K562 (cell line): ENCODE results near the gene PURA. TPM values are rescaled to one million over a fixed set of nuclear protein-coding genes. Genes with fewer than 3 reads are reported as not detected.

ENCODE experiments used
- CEBPB ChIP-seq: fragments of 450-650 bp; IDR thresholded peaks from 2 replicates; pipeline ENCODE4 v1.6.1; 2016; ENCODE audit warnings: missing genetic modification characterization, missing compliant biosample characterization
- ETS2 ChIP-seq: IDR thresholded peaks from 2 replicates; pipeline ENCODE4 v1.6.1; 2016; ENCODE audit warnings: borderline replicate concordance, missing genetic modification characterization, mild to moderate bottlenecking, moderate library complexity, missing compliant biosample characterization; ENCODE audit not compliant: poor library complexity, severe bottlenecking
- FOXA3 ChIP-seq, 2 experiments: fragments of 450-650 bp in 1 of 2; sonication (generic) in 1 of 2; formaldehyde crosslinking; IDR thresholded peaks in 1 of 2; conservative IDR thresholded peaks in 1 of 2; 2 replicates each; pipeline versions ENCODE4 v1.4.0 to v1.8.0; 2020 to 2022; ENCODE audit warnings: mild to moderate bottlenecking in 2 of 2, missing genetic modification reagents in 1 of 2
- MYNN ChIP-seq, 2 experiments: sonication (generic); formaldehyde crosslinking in 1 of 2; IDR thresholded peaks; 2 replicates each; pipeline versions ENCODE4 v1.5.0 to v1.6.1; 2016 to 2020; ENCODE audit warnings: antibody characterized with exemption in 1 of 2, missing genetic modification reagents in 1 of 2
- NCOA2 ChIP-seq, 2 experiments: fragments of 450-650 bp; IDR thresholded peaks; 2 replicates each; pipeline ENCODE4 v1.6.1; 2018; ENCODE audit warnings: mild to moderate bottlenecking in 2 of 2, moderate library complexity in 1 of 2; ENCODE audit not compliant: partially characterized antibody in 2 of 2
- PKNOX1 ChIP-seq: fragments of 450-650 bp; IDR thresholded peaks from 2 replicates; pipeline ENCODE4 v1.6.1; 2016
- SNRNP70 ChIP-seq: fragments of 200-400 bp; formaldehyde crosslinking; optimal IDR thresholded peaks from 2 replicates; pipeline ENCODE3; 2017; ENCODE audit warnings: low read depth, low read length
- SP1 ChIP-seq: sonication (generic); formaldehyde crosslinking; IDR thresholded peaks from 2 replicates; pipeline ENCODE4 v1.8.1; 2022; ENCODE audit warnings: mild to moderate bottlenecking, missing genetic modification reagents
- SRF ChIP-seq, 2 experiments: fragments of 250-450, 450-650 bp in 1 of 2; sonication (Bioruptor Pico) in 1 of 2; sonication (generic) in 1 of 2; formaldehyde crosslinking; IDR thresholded peaks; 2 replicates each; pipeline versions ENCODE4 v1.5.0 to v1.5.1; 2020 to 2022; ENCODE audit warnings: mild to moderate bottlenecking in 1 of 2, missing genetic modification reagents in 1 of 2
- TBL1XR1 ChIP-seq, 2 experiments: IDR thresholded peaks; 2 replicates each; pipeline ENCODE4 v1.6.1; 2012; ENCODE audit warnings: improper control_type of control experiment in 2 of 2, low read length in 2 of 2, mild to moderate bottlenecking in 1 of 2
- TRIM28 ChIP-seq: fragments of 450-650 bp; IDR thresholded peaks from 2 replicates; pipeline ENCODE4 v1.6.1; 2017
- ZNF407 ChIP-seq: fragments of 450-650 bp; IDR thresholded peaks from 2 replicates; pipeline ENCODE4 v1.6.1; 2016; ENCODE audit warnings: low read depth
- ZNF511 ChIP-seq: sonication (generic); formaldehyde crosslinking; IDR thresholded peaks from 2 replicates; pipeline ENCODE4 v1.8.0; 2022; ENCODE audit warnings: mild to moderate bottlenecking, missing genetic modification reagents
- polyA plus RNA-seq, 8 experiments: library from polyadenylated mRNA; depleted of rRNA in 4 of 8; stranded (reverse) in 5 of 8; unstranded in 3 of 8; fragments of >200 nt; fragmentation: Nextera tagmentation in 2 of 8; fragmentation: Illumina TruSeq in 1 of 8; extraction: Ambion mirVana in 2 of 8; extraction: Trizol in 1 of 8; gene quantifications; 2 replicates each; pipeline versions ENCODE4 v1.2.1 to v1.2.3, GENCODE V29; 2011 to 2014; ENCODE audit warnings: inconsistent platforms in 1 of 8, missing spikeins in 1 of 8
- total RNA-seq, 7 experiments: library from RNA; depleted of rRNA in 6 of 7; stranded (reverse); fragments of >200 nt in 6 of 7; fragmentation: Illumina TruSeq in 2 of 7; extraction: Trizol in 2 of 7; gene quantifications; 2 replicates each; pipeline versions ENCODE4 v1.2.1 to v1.2.3, GENCODE V29; 2011 to 2021; ENCODE audit warnings: low replicate concordance in 1 of 7
- TF ChIP-seq, protein P1 (sequence below): fragments of 450-650 bp; IDR thresholded peaks from 2 replicates; pipeline ENCODE4 v1.6.1; 2014; ENCODE audit warnings: low read depth, mild to moderate bottlenecking, moderate library complexity, borderline replicate concordance

The PURA gene
- total and polyA plus RNA-seq, 9 of the 15 experiments (the other 6 are each of a cell fraction or from before 2014, with no cell fraction given): 3.2 to 11.1 (median 5.4) TPM

DNA sequence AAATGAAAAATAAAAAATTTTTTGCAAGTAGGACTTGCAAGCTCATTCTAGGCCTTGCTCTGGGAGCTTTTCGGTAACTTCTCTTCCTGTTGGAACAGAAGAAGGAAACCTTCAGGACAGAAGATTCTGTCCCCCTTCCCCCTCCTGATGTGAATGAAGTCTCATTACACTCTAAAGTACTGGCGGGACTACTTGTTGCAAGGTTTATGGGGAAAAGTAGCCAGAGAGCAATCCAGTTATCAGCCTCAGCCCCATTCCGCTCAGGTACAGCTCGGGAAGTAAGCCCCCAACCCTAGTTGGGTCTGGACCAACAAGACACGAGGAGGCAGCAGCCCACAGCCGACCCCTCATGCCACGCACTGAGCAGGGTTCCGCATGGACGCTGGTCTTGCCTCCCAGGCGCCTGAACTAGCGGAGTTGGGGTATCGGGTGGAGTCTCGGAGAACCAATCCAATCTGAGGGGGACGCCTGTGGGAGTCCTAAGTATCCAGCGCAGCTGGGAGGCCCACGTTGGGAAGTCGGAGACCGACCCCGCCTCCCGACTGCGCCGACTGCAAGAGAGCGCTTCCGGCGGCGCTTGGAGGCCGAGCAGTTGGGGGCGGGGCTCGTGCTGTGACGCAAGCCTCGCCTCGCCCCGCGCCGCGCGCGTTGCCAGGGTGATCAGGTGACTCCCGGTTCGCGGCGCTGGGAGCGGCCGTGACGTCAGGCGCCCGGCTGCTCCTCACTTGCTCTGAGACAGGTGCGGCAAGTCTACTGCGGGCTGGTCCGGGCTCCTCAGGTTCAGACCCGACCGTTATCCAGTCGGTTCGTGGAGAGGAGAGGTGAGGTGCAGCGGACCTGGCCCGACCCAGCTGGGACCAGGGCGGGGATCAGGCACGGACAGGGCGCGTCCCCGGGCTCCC is 60.8 kb downstream of the PURA start, which contains the start of gene CYSTM1 (continued):
- no peak for TF ChIP-seq NCOA2 (IDR thresholded peaks at IDR 0.05; ENCODE audit: partially characterized antibody in 2 of 2)
- TF ChIP-seq ZNF407: no peak
- 0 out of 4 replicates have a peak, but pooled peaks of 1 of the 2 experiments have one; percentile 9 for TF ChIP-seq TBL1XR1 (IDR thresholded peaks at IDR 0.05; ENCODE audit: low read length in 2 of 2)
- 0 out of 4 replicates have a peak, but pooled peaks of 1 of the 2 experiments have one; percentile 6 for TF ChIP-seq SRF (CRISPR knock-in tag; IDR thresholded peaks at IDR 0.05)
- peak; percentile 92 for TF ChIP-seq CEBPB
- TF ChIP-seq TRIM28: no peak
- no peak; the same call in 1 of the 2 replicates for TF ChIP-seq PKNOX1
- 0 out of 2 replicates have a peak, but pooled peaks have one; percentile 16 for TF ChIP-seq ZNF511 (CRISPR knock-in tag)
- TF ChIP-seq ETS2 (tag): no peak
- TF ChIP-seq, protein P1, sequence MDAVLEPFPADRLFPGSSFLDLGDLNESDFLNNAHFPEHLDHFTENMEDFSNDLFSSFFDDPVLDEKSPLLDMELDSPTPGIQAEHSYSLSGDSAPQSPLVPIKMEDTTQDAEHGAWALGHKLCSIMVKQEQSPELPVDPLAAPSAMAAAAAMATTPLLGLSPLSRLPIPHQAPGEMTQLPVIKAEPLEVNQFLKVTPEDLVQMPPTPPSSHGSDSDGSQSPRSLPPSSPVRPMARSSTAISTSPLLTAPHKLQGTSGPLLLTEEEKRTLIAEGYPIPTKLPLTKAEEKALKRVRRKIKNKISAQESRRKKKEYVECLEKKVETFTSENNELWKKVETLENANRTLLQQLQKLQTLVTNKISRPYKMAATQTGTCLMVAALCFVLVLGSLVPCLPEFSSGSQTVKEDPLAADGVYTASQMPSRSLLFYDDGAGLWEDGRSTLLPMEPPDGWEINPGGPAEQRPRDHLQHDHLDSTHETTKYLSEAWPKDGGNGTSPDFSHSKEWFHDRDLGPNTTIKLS: peak; percentile 45; the same call in 1 of the 2 replicates
- 0 out of 4 replicates have a peak, but pooled peaks of 1 of the 2 experiments have one; percentile 3 for TF ChIP-seq FOXA3 (CRISPR knock-in tag; conservative IDR thresholded peaks at IDR 0.05 in 1 of 2, IDR thresholded peaks at IDR 0.05 in 1 of 2)
- TF ChIP-seq MYNN (IDR thresholded peaks at IDR 0.05): no peak
- TF ChIP-seq MYNN (CRISPR knock-in tag; IDR thresholded peaks at IDR 0.05): no peak
- peak; percentile 80 for TF ChIP-seq SP1 (CRISPR knock-in tag)
- TF ChIP-seq SNRNP70: no peak
